K562 (cell line): Measurements from ENCODE around the gene MYRIP. TPM values are rescaled to one million over a fixed set of nuclear protein-coding genes. Genes with fewer than 3 reads are reported as not detected.

ENCODE experiments used
- ARHGAP35 ChIP-seq: fragments of 450-650 bp; IDR thresholded peaks from 2 replicates; pipeline ENCODE4 v1.6.1; 2018; ENCODE audit not compliant: partially characterized antibody
- BCOR ChIP-seq: fragments of 450-650 bp; IDR thresholded peaks from 2 replicates; pipeline ENCODE4 v1.6.1; 2016
- BRF2 ChIP-seq: IDR thresholded peaks from 3 replicates; pipeline ENCODE4 v1.6.1; 2011; ENCODE audit warnings: borderline replicate concordance, mild to moderate bottlenecking; ENCODE audit not compliant: insufficient read length, insufficient read depth
- CREM ChIP-seq: IDR thresholded peaks from 2 replicates; pipeline ENCODE4 v1.6.1; 2014; ENCODE audit warnings: antibody characterized with exemption, low read depth
- FOXJ3 ChIP-seq: sonication (generic); formaldehyde crosslinking; IDR thresholded peaks from 2 replicates; pipeline ENCODE4 v1.4.0; 2020; ENCODE audit warnings: mild to moderate bottlenecking, missing genetic modification reagents
- ID3 ChIP-seq, 2 experiments: fragments of 250-450 bp in 1 of 2; fragments of 450-650 bp in 1 of 2; sonication (Bioruptor Pico) in 1 of 2; IDR thresholded peaks; 2 replicates each; pipeline versions ENCODE4 v1.6.1 to v1.8.0; 2016 to 2021; ENCODE audit warnings: mild to moderate bottlenecking in 2 of 2, moderate library complexity in 2 of 2, missing compliant biosample characterization in 1 of 2, missing genetic modification characterization in 1 of 2
- ILF3 ChIP-seq: fragments of 450-650 bp; IDR thresholded peaks from 2 replicates; pipeline ENCODE4 v1.6.1; 2018; ENCODE audit warnings: antibody characterized with exemption, mild to moderate bottlenecking, moderate library complexity, borderline replicate concordance
- IRF1 ChIP-seq: sonication (generic); formaldehyde crosslinking; IDR thresholded peaks from 2 replicates; pipeline ENCODE4 v1.8.0; 2022; ENCODE audit warnings: missing genetic modification reagents, mild to moderate bottlenecking, borderline replicate concordance
- JUN ChIP-seq, 2 experiments: sonication (generic) in 1 of 2; formaldehyde crosslinking in 1 of 2; IDR thresholded peaks; 2 replicates each; pipeline versions ENCODE4 v1.6.1 to v1.8.0; 2012 to 2022; ENCODE audit warnings: borderline replicate concordance in 2 of 2, mild to moderate bottlenecking in 2 of 2, improper control_type of control experiment in 1 of 2, low read depth in 1 of 2, low read length in 1 of 2, missing genetic modification reagents in 1 of 2
- KAT2B ChIP-seq: IDR thresholded peaks from one replicate; pipeline ENCODE4 v1.6.1; 2012; ENCODE audit warnings: low read depth, mild to moderate bottlenecking, control low read depth, inconsistent platforms, low read length, moderate library complexity
- KHSRP ChIP-seq: fragments of 450-650 bp; IDR thresholded peaks from 2 replicates; pipeline ENCODE4 v1.6.1; 2017
- KLF13 ChIP-seq: fragments of 450-650 bp; IDR thresholded peaks from 2 replicates; pipeline ENCODE4 v1.6.1; 2016; ENCODE audit warnings: missing genetic modification characterization, low read depth, mild to moderate bottlenecking, missing compliant biosample characterization, moderate library complexity, borderline replicate concordance
- MECOM ChIP-seq: fragments of 250-450 bp; sonication (Bioruptor Pico); IDR thresholded peaks from 2 replicates; pipeline ENCODE4 v1.8.0; 2022; ENCODE audit warnings: inconsistent platforms
- RAD21 ChIP-seq, 2 experiments: fragments of 250-450 bp in 1 of 2; fragments of 450-650 bp in 1 of 2; sonication (Bioruptor Pico) in 1 of 2; formaldehyde crosslinking in 1 of 2; IDR thresholded peaks in 1 of 2; conservative IDR thresholded peaks in 1 of 2; 2 replicates each; pipeline versions ENCODE4 v1.4.0 to v1.8.0; 2020 to 2022; ENCODE audit warnings: mild to moderate bottlenecking in 2 of 2, moderate library complexity in 1 of 2
- RBM22 ChIP-seq: fragments of 200-400 bp; formaldehyde crosslinking; IDR thresholded peaks from 2 replicates; pipeline ENCODE4 v1.6.1; 2018; ENCODE audit warnings: low read length, low read depth; ENCODE audit not compliant: poor library complexity, severe bottlenecking
- SAFB ChIP-seq: fragments of 200-400 bp; formaldehyde crosslinking; IDR thresholded peaks from 2 replicates; pipeline ENCODE4 v1.6.1; 2017; ENCODE audit warnings: low read depth, low read length, borderline replicate concordance
- TGIF2 ChIP-seq: sonication (generic); formaldehyde crosslinking; IDR thresholded peaks from 2 replicates; pipeline ENCODE4 v1.8.1; 2022; ENCODE audit warnings: mild to moderate bottlenecking, missing genetic modification reagents, moderate library complexity
- TSC22D4 ChIP-seq: fragments of 450-650 bp; IDR thresholded peaks from 2 replicates; pipeline ENCODE4 v1.6.1; 2016; ENCODE audit warnings: missing genetic modification characterization, missing biosample characterization, control low read depth
- ZNF232 ChIP-seq: sonication (generic); formaldehyde crosslinking; IDR thresholded peaks from 2 replicates; pipeline ENCODE4 v1.8.0; 2022; ENCODE audit warnings: mild to moderate bottlenecking, missing genetic modification reagents
- ZNF384 ChIP-seq: IDR thresholded peaks from 2 replicates; pipeline ENCODE4 v1.6.1; 2012; ENCODE audit warnings: low read depth, low read length, improper control_type of control experiment
- ZNF668 ChIP-seq: fragments of 250-450 bp; sonication (Bioruptor Pico); IDR thresholded peaks from 2 replicates; pipeline ENCODE4 v1.8.0; 2022; ENCODE audit warnings: mild to moderate bottlenecking, inconsistent platforms
- ZNF766 ChIP-seq: fragments of 200-800 bp; sonication (Bioruptor generic); conservative IDR thresholded peaks from 2 replicates; pipeline ENCODE4 v1.6.1; 2016; ENCODE audit warnings: missing genetic modification characterization, missing compliant biosample characterization
- ZNF780A ChIP-seq: fragments of 250-450 bp; sonication (Bioruptor Pico); IDR thresholded peaks from 2 replicates; pipeline ENCODE4 v1.5.0; 2021; ENCODE audit warnings: mild to moderate bottlenecking
- polyA plus RNA-seq, 8 experiments: library from polyadenylated mRNA; depleted of rRNA in 4 of 8; stranded (reverse) in 5 of 8; unstranded in 3 of 8; fragments of >200 nt; fragmentation: Nextera tagmentation in 2 of 8; fragmentation: Illumina TruSeq in 1 of 8; extraction: Ambion mirVana in 2 of 8; extraction: Trizol in 1 of 8; gene quantifications; 2 replicates each; pipeline versions ENCODE4 v1.2.1 to v1.2.3, GENCODE V29; 2011 to 2014; ENCODE audit warnings: inconsistent platforms in 1 of 8, missing spikeins in 1 of 8
- total RNA-seq, 7 experiments: library from RNA; depleted of rRNA in 6 of 7; stranded (reverse); fragments of >200 nt in 6 of 7; fragmentation: Illumina TruSeq in 2 of 7; extraction: Trizol in 2 of 7; gene quantifications; 2 replicates each; pipeline versions ENCODE4 v1.2.1 to v1.2.3, GENCODE V29; 2011 to 2021; ENCODE audit warnings: low replicate concordance in 1 of 7

The MYRIP gene
- total and polyA plus RNA-seq, 9 of the 15 experiments (the other 6 are each of a cell fraction or from before 2014, with no cell fraction given): 0.03 to 0.12 TPM; not detected in 7

DNA sequence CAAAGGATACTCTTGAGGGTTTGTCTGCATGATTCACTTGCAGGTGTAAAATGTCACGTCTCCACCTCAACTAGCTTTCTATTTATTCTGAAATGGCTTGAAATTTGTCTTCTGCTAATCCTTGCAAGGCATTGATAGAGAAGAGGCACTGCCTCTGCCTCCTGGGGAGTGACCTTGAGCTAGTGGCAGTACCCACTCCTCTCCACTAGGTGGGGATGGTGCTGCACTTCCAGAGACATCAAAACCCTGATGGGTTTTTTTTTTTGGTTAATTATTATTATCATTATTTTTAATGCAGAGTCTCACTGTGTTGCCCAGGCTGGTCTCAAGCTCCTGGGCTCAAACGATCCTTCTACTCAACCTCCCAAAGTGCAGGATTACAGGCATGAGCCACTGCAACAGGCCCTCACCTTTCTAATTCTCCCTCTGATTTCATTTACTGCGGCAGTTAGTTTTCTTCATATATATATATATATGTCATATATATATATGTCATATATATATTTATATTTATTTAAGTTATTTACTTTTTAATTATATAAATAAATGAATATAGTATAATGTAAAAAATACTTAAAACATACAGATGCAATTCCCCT is 382.5 kb downstream of the MYRIP start (continued):
- no peak for TF ChIP-seq BRF2
- no peak for TF ChIP-seq ZNF232 (CRISPR knock-in tag)
- no peak for TF ChIP-seq FOXJ3
- TF ChIP-seq TGIF2 (CRISPR knock-in tag): no peak
- no peak for TF ChIP-seq KAT2B
- TF ChIP-seq JUN (IDR thresholded peaks at IDR 0.05; ENCODE audit: borderline replicate concordance, low read depth, low read length): 0 out of 2 replicates have a peak, but pooled peaks have one; percentile 15
- no peak for TF ChIP-seq JUN (CRISPR knock-in tag; IDR thresholded peaks at IDR 0.05; ENCODE audit: borderline replicate concordance)
- no peak for TF ChIP-seq ZNF668
- peak; percentile 89 to 93 for TF ChIP-seq RAD21 (CRISPR knock-in tag; conservative IDR thresholded peaks at IDR 0.05 in 1 of 2, IDR thresholded peaks at IDR 0.05 in 1 of 2)
- peak; percentile 95 for TF ChIP-seq ZNF384
- TF ChIP-seq CREM: 0 out of 2 replicates have a peak, but pooled peaks have one; percentile 7
- TF ChIP-seq RBM22: no peak
- TF ChIP-seq MECOM (CRISPR knock-in tag): no peak
- TF ChIP-seq TSC22D4 (tag): no peak
- TF ChIP-seq BCOR: no peak
- no peak for TF ChIP-seq ARHGAP35
- TF ChIP-seq KLF13 (tag): no peak
- no peak for TF ChIP-seq ZNF766 (CRISPR knock-in tag)
- TF ChIP-seq ZNF780A (CRISPR knock-in tag): no peak
- TF ChIP-seq KHSRP: no peak
- TF ChIP-seq ILF3: no peak
- no peak for TF ChIP-seq SAFB
- TF ChIP-seq ID3 (CRISPR knock-in tag; IDR thresholded peaks at IDR 0.05): no peak
- TF ChIP-seq ID3 (tag; IDR thresholded peaks at IDR 0.05): no peak
- no peak for TF ChIP-seq IRF1 (CRISPR knock-in tag)
